ENCODE measurements around the gene UBR1. TPM values are rescaled to one million over a fixed set of nuclear protein-coding genes. Genes with fewer than 3 reads are reported as not detected.

The UBR1 gene
- total and polyA plus RNA-seq, 10 of the 15 experiments (the other 5 are each of a cell fraction or from before 2014, with no cell fraction given), result 4.5 to 27.5 (median 16.7) TPM

DNA sequence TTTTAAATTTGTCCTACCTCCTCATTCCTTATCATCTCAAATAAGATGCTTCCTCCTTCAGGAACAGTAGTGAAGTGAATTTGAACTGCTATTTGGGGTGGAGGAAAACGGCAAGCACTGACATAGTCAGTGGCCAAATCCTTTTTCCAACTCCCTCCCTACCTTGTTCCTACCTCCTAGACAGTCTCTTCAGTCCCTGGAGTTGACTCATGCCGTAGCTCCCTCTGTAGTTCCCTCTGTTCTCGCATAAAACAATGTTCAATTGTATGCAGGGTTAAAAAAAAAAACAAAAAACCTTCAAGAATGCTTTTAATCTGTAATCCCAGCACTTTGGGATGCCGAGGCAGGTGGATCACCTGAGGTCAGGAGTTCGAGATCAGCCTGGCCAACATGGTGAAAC, 1.4 kb downstream of the UBR1 start:
- no peak overlapping the region for H3K27ac ChIP-seq (ENCODE audit: control insufficient read depth, insufficient read depth)
- H3K36me3 ChIP-seq (ENCODE audit: control insufficient read depth in 2 of 2, insufficient read depth in 2 of 2, low read length in 1 of 2), result peaks cover 0 to 5% of the 10 kb centered on the region in 2 experiments; a peak in 2 of 4 replicates
- H3K4me2 ChIP-seq (ENCODE audit: control insufficient read depth, insufficient read depth), result peak overlapping the region; percentile 93
- ATAC-seq (no peak), FAIRE-seq (no peak), DNase-seq (ENCODE audit: low read depth, low spot score) (no peak)
- RAD21 ChIA-PET (ENCODE audit: unreplicated experiment), result interaction anchor here (1.0 kb wide), 1 partner anchor 12 kb away, joined by 4 read pairs; no protein-coding TSS in a partner anchor
- TF ChIP-seq PAX8 (IDR thresholded peaks at IDR 0.05) (no peak), GATAD2B (conservative IDR thresholded peaks at IDR 0.05; ENCODE audit: low read depth) (no peak), RCOR1 (conservative IDR thresholded peaks at IDR 0.05; ENCODE audit: low read depth, low read length) (no peak), EGR1 (IDR thresholded peaks at IDR 0.05; ENCODE audit: borderline replicate concordance in 1 of 2, low read depth in 2 of 2, low read length in 2 of 2) (no peak), GABPA (IDR thresholded peaks at IDR 0.05; ENCODE audit: low read depth) (no peak), RB1 (IDR thresholded peaks at IDR 0.05; ENCODE audit: borderline replicate concordance) (no peak), ETV6 (conservative IDR thresholded peaks at IDR 0.05 in 1 of 2, IDR thresholded peaks at IDR 0.05 in 1 of 2; ENCODE audit: borderline replicate concordance in 1 of 2, low read depth in 1 of 2) (no peak), TCF12 (IDR thresholded peaks at IDR 0.05; ENCODE audit: low read depth, low read length) (no peak), ZZZ3 (IDR thresholded peaks at IDR 0.05; ENCODE audit: control insufficient read depth, insufficient read length, low read depth) (no peak), ESRRA (IDR thresholded peaks at IDR 0.05; ENCODE audit: low read length) (no peak), EZH2 (IDR thresholded peaks at IDR 0.05; ENCODE audit: borderline replicate concordance, control insufficient read depth, low read depth, low read length) (no peak), ATF7 (IDR thresholded peaks at IDR 0.05; ENCODE audit: low read depth) (no peak), POLR2A (IDR thresholded peaks at IDR 0.05; ENCODE audit: low read depth, low read length) (no peak), SIX5 (IDR thresholded peaks at IDR 0.05; ENCODE audit: low read depth, low read length, severe bottlenecking) (no peak), SMC3 (IDR thresholded peaks at IDR 0.05; ENCODE audit: borderline replicate concordance, low read length) (no peak), YY1 (IDR thresholded peaks at IDR 0.05; ENCODE audit: low read depth, low read length) (no peak), SUPT20H (IDR thresholded peaks at IDR 0.05; ENCODE audit: borderline replicate concordance, control insufficient read depth, low read depth, low read length) (no peak), PML (IDR thresholded peaks at IDR 0.05; ENCODE audit: low read length) (no peak), EED (IDR thresholded peaks at IDR 0.05; ENCODE audit: low read depth) (no peak)
- TF ChIP-seq, protein P1, sequence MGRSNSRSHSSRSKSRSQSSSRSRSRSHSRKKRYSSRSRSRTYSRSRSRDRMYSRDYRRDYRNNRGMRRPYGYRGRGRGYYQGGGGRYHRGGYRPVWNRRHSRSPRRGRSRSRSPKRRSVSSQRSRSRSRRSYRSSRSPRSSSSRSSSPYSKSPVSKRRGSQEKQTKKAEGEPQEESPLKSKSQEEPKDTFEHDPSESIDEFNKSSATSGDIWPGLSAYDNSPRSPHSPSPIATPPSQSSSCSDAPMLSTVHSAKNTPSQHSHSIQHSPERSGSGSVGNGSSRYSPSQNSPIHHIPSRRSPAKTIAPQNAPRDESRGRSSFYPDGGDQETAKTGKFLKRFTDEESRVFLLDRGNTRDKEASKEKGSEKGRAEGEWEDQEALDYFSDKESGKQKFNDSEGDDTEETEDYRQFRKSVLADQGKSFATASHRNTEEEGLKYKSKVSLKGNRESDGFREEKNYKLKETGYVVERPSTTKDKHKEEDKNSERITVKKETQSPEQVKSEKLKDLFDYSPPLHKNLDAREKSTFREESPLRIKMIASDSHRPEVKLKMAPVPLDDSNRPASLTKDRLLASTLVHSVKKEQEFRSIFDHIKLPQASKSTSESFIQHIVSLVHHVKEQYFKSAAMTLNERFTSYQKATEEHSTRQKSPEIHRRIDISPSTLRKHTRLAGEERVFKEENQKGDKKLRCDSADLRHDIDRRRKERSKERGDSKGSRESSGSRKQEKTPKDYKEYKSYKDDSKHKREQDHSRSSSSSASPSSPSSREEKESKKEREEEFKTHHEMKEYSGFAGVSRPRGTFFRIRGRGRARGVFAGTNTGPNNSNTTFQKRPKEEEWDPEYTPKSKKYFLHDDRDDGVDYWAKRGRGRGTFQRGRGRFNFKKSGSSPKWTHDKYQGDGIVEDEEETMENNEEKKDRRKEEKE (IDR thresholded peaks at IDR 0.05), result no peak
- no peaks in the 10 kb centered on the region for H3K9me3 ChIP-seq (replicated peaks; ENCODE audit: control insufficient read depth, insufficient read depth, low read length)
- H3K9ac ChIP-seq (ENCODE audit: control insufficient read depth, insufficient read depth, low read length), result peak overlapping the region; percentile 23; the same call in 1 of the 2 replicates
- H3K4me3 ChIP-seq, result peak overlapping the region; percentile 78
- H4K20me1 ChIP-seq (ENCODE audit: control insufficient read depth, insufficient read depth), result no peaks in the 10 kb centered on the region
- CTCF ChIA-PET, result interaction anchor here (0.7 to 1.7 kb wide), 5 partner anchors 9 to 181 kb away, joined by 3 to 5 read pairs (median 3); no protein-coding TSS in a partner anchor
- intact Hi-C loops (cut with micrococcal nuclease; ENCODE audit: unreplicated experiment) (no loop called here), in situ Hi-C loops (cut with MboI) (no loop called here)
- 76% methylated on average over 5 of the region's 5 CpGs for WGBS (ENCODE audit: insufficient coverage, insufficient replicate concordance, low lambda C conversion rate, missing lambda C conversion rate)
- H2AFZ ChIP-seq (ENCODE audit: control insufficient read depth, low read depth, low read length), result no peak overlapping the region
- BruUV-seq (replicated peaks), result no TSS peak
- no peaks in the 10 kb centered on the region; the same call in 1 of the 2 replicates for H3K4me1 ChIP-seq (ENCODE audit: control insufficient read depth, insufficient read depth, low read length)
- SMC1A ChIA-PET (ENCODE audit: uncharacterized antibody, unreplicated experiment), result interaction anchor here (1.0 to 1.8 kb wide), 6 partner anchors 13 to 181 kb away, joined by 3 to 7 read pairs (median 4); no protein-coding TSS in a partner anchor
- peaks cover 43% of the 10 kb centered on the region for H3K79me2 ChIP-seq (ENCODE audit: control insufficient read depth, insufficient read depth, low read length)
- POLR2A ChIA-PET, result no interaction called here
- no peaks in the 10 kb centered on the region for H3K27me3 ChIP-seq (replicated peaks in 1 of 2; ENCODE audit: control insufficient read depth in 2 of 2, insufficient read depth in 2 of 2, low read length in 1 of 2)

Data from GM12878 (cell line).